ENCODE results near the gene CRTAC1.

CRTAC1 gene

DNA sequence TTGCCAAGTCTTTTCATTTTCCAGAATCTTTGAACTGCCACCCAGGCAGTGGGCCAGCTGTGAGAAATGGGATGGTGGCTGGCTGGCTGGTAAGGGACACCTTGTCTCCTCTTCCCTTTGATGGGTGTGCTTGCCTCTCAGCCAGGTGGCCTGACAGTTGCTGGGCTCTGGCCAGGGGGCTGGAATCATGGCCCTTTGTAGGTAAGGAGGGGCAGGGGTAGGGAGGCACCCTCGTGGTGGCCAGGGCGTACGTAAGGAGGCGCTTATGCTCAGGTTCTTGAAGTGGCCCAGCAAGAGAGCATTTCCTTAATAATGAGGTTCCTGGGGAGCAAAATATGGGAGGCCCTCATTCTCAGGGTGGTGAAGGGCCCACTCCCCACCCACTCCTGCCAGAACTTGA is 213.8 kb downstream of the CRTAC1 start:
- TF ChIP-seq POLR2AphosphoS5 (IDR thresholded peaks at IDR 0.05; ENCODE audit: borderline replicate concordance, low read depth, low read length) (no peak), FOXP2 (optimal IDR thresholded peaks at IDR 0.05; ENCODE audit: control extremely low read depth, extremely low read length, insufficient read depth) (no peak), EZH2 (IDR thresholded peaks at IDR 0.05) (no peak)
- Histone ChIP-seq H3K9me3 (ENCODE audit: low read depth, low read length) (no peaks in the 10 kb centered on the region), H3K36me3 (ENCODE audit: insufficient read depth, low read length) (no peaks in the 10 kb centered on the region), H3K27ac (no peak overlapping the region), H3K9ac (ENCODE audit: insufficient read length) (no peak overlapping the region), H3K4me3 (no peak overlapping the region)
- DNase-seq (ENCODE audit: low read depth, low spot score), result no peak

Data from SK-N-MC (cell line).